ENCODE data around the gene NIT2. TPM values are rescaled to one million over a fixed set of nuclear protein-coding genes. Genes with fewer than 3 reads are reported as not detected.

The NIT2 gene
- total and polyA plus RNA-seq, 2 of the 4 experiments (the other 2 are of a cell fraction), result 12.4 to 27.1 TPM

GRCh38 chr3:100288288-100288894 is 46.2 kb upstream of the NIT2 start:
- Histone ChIP-seq H3K9ac (ENCODE audit: low read depth, low read length) (no peak overlapping the region), H2AK5ac (ENCODE audit: low read depth, low read length) (no peak overlapping the region), H3K56ac (ENCODE audit: extremely low read depth, insufficient read depth, low read length) (no peak overlapping the region), H3K9me1 (ENCODE audit: insufficient read depth, low read length) (no peaks in the 10 kb centered on the region), H2AFZ (replicated peaks; ENCODE audit: low read length, poor library complexity) (no peak overlapping the region), H3K23ac (ENCODE audit: low read depth, low read length) (no peak overlapping the region), H2BK15ac (ENCODE audit: low read depth, low read length) (no peak overlapping the region), H3K79me1 (ENCODE audit: low read depth in 1 of 2, low read length in 2 of 2) (peaks cover 4 to 47% of the 10 kb centered on the region in 2 experiments; a peak in 3 of 4 replicates), H3K4me1 (ENCODE audit: control insufficient read depth, insufficient read depth, low read length) (peaks cover 2% of the 10 kb centered on the region; the same call in 1 of the 2 replicates), H3K4me3 (ENCODE audit: insufficient read depth, low read depth, low read length) (no peak overlapping the region), H3K36me3 (ENCODE audit: control insufficient read depth, insufficient read depth, low read length) (peaks cover 37% of the 10 kb centered on the region), H3K4me2 (ENCODE audit: low read depth, low read length) (no peak overlapping the region), H3K9me3 (ENCODE audit: control insufficient read depth, insufficient read depth, low read length) (no peaks in the 10 kb centered on the region), H2AK9ac (replicated peaks; ENCODE audit: low read depth, low read length, poor library complexity) (no peak overlapping the region), H3K14ac (replicated peaks; ENCODE audit: low read depth, low read length) (no peak overlapping the region), H2BK20ac (ENCODE audit: low read depth, low read length) (no peak overlapping the region), H3K18ac (ENCODE audit: low read depth, low read length) (no peak overlapping the region), H3K27ac (ENCODE audit: insufficient read depth, low read length) (no peak overlapping the region), H2BK5ac (ENCODE audit: low read depth, low read length, poor library complexity, severe bottlenecking) (no peak overlapping the region), H4K20me1 (ENCODE audit: insufficient read depth, low read length) (no peaks in the 10 kb centered on the region), H4K91ac (ENCODE audit: insufficient read depth, low read depth, low read length) (no peak overlapping the region), H3K4ac (ENCODE audit: low read depth, low read length) (no peak overlapping the region), H4K8ac (ENCODE audit: low read depth in 2 of 2, low read length in 2 of 2) (no peak overlapping the region), H4K5ac (ENCODE audit: low read depth, low read length) (no peak overlapping the region), H2BK120ac (ENCODE audit: low read depth, low read length) (no peak overlapping the region), H3K27me3 (ENCODE audit: control insufficient read depth, insufficient read depth, low read length) (no peaks in the 10 kb centered on the region)
- ATAC-seq (ENCODE audit: low read depth) (peak; percentile 48; the same call in 1 of the 2 replicates), DNase-seq (no peak)
- ChIA-PET CTCF (no interaction called here), POLR2A (ENCODE audit: unreplicated experiment) (no interaction called here)
- in situ Hi-C loops (cut with MboI; ENCODE audit: low sequenced_read_pairs), result no loop called here
- TF ChIP-seq POLR2A (IDR thresholded peaks at IDR 0.05; ENCODE audit: low read depth, low read length), result no peak
- no peak for TF ChIP-seq CHD1 (IDR thresholded peaks at IDR 0.05; ENCODE audit: low read depth, low read length)
- TF ChIP-seq FOS (IDR thresholded peaks at IDR 0.05; ENCODE audit: low read depth, low read length), result no peak
- TF ChIP-seq MXI1 (IDR thresholded peaks at IDR 0.05; ENCODE audit: borderline replicate concordance, low read depth, low read length), result no peak
- TF ChIP-seq BHLHE40 (IDR thresholded peaks at IDR 0.05; ENCODE audit: low read depth, low read length), result no peak
- no peak for TF ChIP-seq CEBPB (IDR thresholded peaks at IDR 0.05; ENCODE audit: low read depth, low read length)
- no TSS peak for BruUV-seq (replicated peaks)
- intact Hi-C loops (cut with micrococcal nuclease), result no loop called here
- dilution Hi-C loops (cut with HindIII; ENCODE audit: low sequenced_read_pairs, unreplicated experiment), result no loop called here
